Spleen (tissue), 11 donors: Measurements from ENCODE around the gene RFX1. TPM values are rescaled to one million over a fixed set of nuclear protein-coding genes. Genes with fewer than 3 reads are reported as not detected.

Experiments
- DNase-seq: peaks from one replicate; pipeline ENCODE4 v3.0.0-alpha.2; 2020
- H3K27ac ChIP-seq, 8 donors: fragments of 200-600 bp; sonication (generic) in 7 of 8; 1 replicate in 4 of 8; 2 replicates in 4 of 8; pipeline versions ENCODE4 v1.5.0 to v1.8.0; 2016 to 2021; ENCODE audit warnings: inconsistent platforms in 4 of 8, mild to moderate bottlenecking in 4 of 8, moderate library complexity in 1 of 8
- H3K27me3 ChIP-seq, 7 donors: fragments of 200-600 bp; sonication (generic) in 6 of 7; replicated peaks in 1 of 7; 1 replicate in 4 of 7; 2 replicates in 3 of 7; pipeline versions ENCODE4 v1.5.0 to v1.8.0; 2016 to 2021; ENCODE audit warnings: inconsistent platforms in 3 of 7, mild to moderate bottlenecking in 1 of 7
- H3K36me3 ChIP-seq, 6 donors: fragments of 200-600 bp; sonication (generic) in 5 of 6; 1 replicate in 4 of 6; 2 replicates in 2 of 6; pipeline versions ENCODE4 v1.5.0 to v1.8.0; 2016 to 2021; ENCODE audit warnings: inconsistent platforms in 2 of 6
- H3K4me1 ChIP-seq, 6 donors: fragments of 200-600 bp; sonication (generic) in 5 of 6; 1 replicate in 3 of 6; 2 replicates in 3 of 6; pipeline versions ENCODE4 v1.5.0 to v1.8.0; 2016 to 2021; ENCODE audit warnings: inconsistent platforms in 3 of 6
- H3K4me3 ChIP-seq, 8 donors: fragments of 200-600 bp; sonication (generic) in 7 of 8; 1 replicate in 4 of 8; 2 replicates in 4 of 8; pipeline versions ENCODE4 v1.5.0 to v1.8.0; 2016 to 2021; ENCODE audit warnings: inconsistent platforms in 4 of 8, mild to moderate bottlenecking in 4 of 8, moderate library complexity in 2 of 8
- H3K9me3 ChIP-seq, 8 donors: fragments of 200-600 bp; sonication (generic) in 7 of 8; 1 replicate in 4 of 8; 2 replicates in 4 of 8; pipeline versions ENCODE4 v1.5.0 to v1.8.0; 2016 to 2021; ENCODE audit warnings: inconsistent platforms in 4 of 8
- CTCF ChIP-seq, 11 experiments: fragments of 200-600 bp in 7 of 11; fragments of 450-650 bp in 4 of 11; sonication (generic) in 4 of 11; IDR thresholded peaks in 8 of 11; conservative IDR thresholded peaks in 3 of 11; 1 replicate in 7 of 11; 2 replicates in 4 of 11; pipeline versions ENCODE4 v1.4.0 to v1.8.0; 2016 to 2021; ENCODE audit warnings: antibody characterized with exemption in 11 of 11, inconsistent platforms in 4 of 11, mild to moderate bottlenecking in 1 of 11
- POLR2A ChIP-seq, 3 donors: fragments of 450-650 bp; IDR thresholded peaks; one replicate each; pipeline ENCODE4 v1.5.1; 2017; ENCODE audit warnings: antibody characterized with exemption in 3 of 3, mild to moderate bottlenecking in 1 of 3
- POLR2AphosphoS5 ChIP-seq, 3 donors: sonication (generic); formaldehyde crosslinking; IDR thresholded peaks; one replicate each; pipeline ENCODE4 v1.5.1; 2017; ENCODE audit warnings: antibody characterized with exemption in 3 of 3
- WGBS, 5 donors: extraction: QIAGEN DNeasy Blood & Tissue Kit in 3 of 5; methylation state at CpG; one replicate each; pipeline versions ENCODE4 v1.1.5 to v1.1.7; 2013 to 2018; 5-methylcytosine and 5-hydroxymethylcytosine counted together
- intact Hi-C: fragments of 100-400 bp; cut with DNase I; formaldehyde crosslinking; loops from one replicate; pipeline ENCODE4 v1.15.0; 2023; ENCODE audit warnings: low total_unique reads
- polyA plus RNA-seq, 3 donors: library from polyadenylated mRNA; stranded (reverse); fragments of 200-250 nt; gene quantifications; one replicate each; pipeline ENCODE4 v1.2.1, GENCODE V29; 2013
- total RNA-seq, 7 donors: library from RNA; depleted of rRNA in 3 of 7; stranded (reverse); fragments of >200 nt in 3 of 7; fragmentation: NEBNext Ultra II Directional in 4 of 7; extraction: Animal tissue kit (Norgen Biotek cat#: 25700) in 4 of 7; gene quantifications; one replicate each; pipeline versions ENCODE4 v1.1.0 to v1.2.1, GENCODE V29; 2016 to 2021
- donor health status: healthy with polysubstance abuse.
- donor health status: DM: no; HTN: no; CAD: no; lungs with moderate emphysema.
- donor health status: DM: no; HTN: no; CAD: no.
- donor health status: Bipolar disorder and iron deficiency.
- donor health status: healthy.
- donor health status: DM: no; HTN: no; CAD: no.
- donor health status: DM: yes; HTN: yes; CAD: no.

Gene RFX1
- total and polyA plus RNA-seq, 10 donors, result 2.2 to 22.4 (median 10.9) TPM

- Histone ChIP-seq H3K9me3 (no peaks in the 10 kb centered on the region), H3K4me3 (no peak overlapping the region), H3K4me1 (peaks cover 0 to 38% (median 15%) of the 10 kb centered on the region in 6 donors), H3K36me3 (no peaks in the 10 kb centered on the region), H3K27ac (no peak overlapping the region), H3K27me3 (no peaks in the 10 kb centered on the region)
- intact Hi-C loops, result no loop called here
- DNase-seq, result no peak
- WGBS, 5 donors, result 74 to 89% (median 83%) methylated on average over 2 of the region's 2 CpGs
- no peak for TF ChIP-seq POLR2AphosphoS5 (IDR thresholded peaks at IDR 0.05)
- no peak for TF ChIP-seq POLR2A (IDR thresholded peaks at IDR 0.05)
- TF ChIP-seq CTCF (IDR thresholded peaks at IDR 0.05 in 8 of 11, conservative IDR thresholded peaks at IDR 0.05 in 3 of 11), result no peak
Measured at GRCh38 chr19:14012378-14012915, 6.3 kb upstream of the RFX1 start.

GRCh38 chr19:14006766-14007562 is 844 bp upstream of the RFX1 start:
- WGBS, 5 donors, result 4 to 10% (median 5%) methylated on average over 25 to 56 of the region's 56 CpGs
- intact Hi-C loops, result no loop called here
- peak overlapping the region; percentile 89 to 99 (median 98) for H3K27ac ChIP-seq
- no peak for TF ChIP-seq CTCF (IDR thresholded peaks at IDR 0.05 in 8 of 11, conservative IDR thresholded peaks at IDR 0.05 in 3 of 11)
- peak in 1 of 3 donors; percentile 51 for TF ChIP-seq POLR2A (IDR thresholded peaks at IDR 0.05)
- peak; percentile 84 to 90 (median 86) for TF ChIP-seq POLR2AphosphoS5 (IDR thresholded peaks at IDR 0.05)
- no peaks in the 10 kb centered on the region for H3K27me3 ChIP-seq
- peaks cover 27 to 43% (median 41%) of the 10 kb centered on the region in 6 donors for H3K4me1 ChIP-seq
- H3K36me3 ChIP-seq, result no peaks in the 10 kb centered on the region
- no peaks in the 10 kb centered on the region for H3K9me3 ChIP-seq
- peak; percentile 96 for DNase-seq
- peak overlapping the region; percentile 37 to 98 (median 87) for H3K4me3 ChIP-seq

- H3K4me3 ChIP-seq, result peak overlapping the region; percentile 71 to 98 (median 87)
- H3K9me3 ChIP-seq, result no peaks in the 10 kb centered on the region
- intact Hi-C loops, result no loop called here
- TF ChIP-seq POLR2A (IDR thresholded peaks at IDR 0.05) (peak in 1 of 3 donors; percentile 69), CTCF (IDR thresholded peaks at IDR 0.05 in 8 of 11, conservative IDR thresholded peaks at IDR 0.05 in 3 of 11) (no peak), POLR2AphosphoS5 (IDR thresholded peaks at IDR 0.05) (peak; percentile 59 to 79 (median 67))
- peaks cover 35 to 58% (median 55%) of the 10 kb centered on the region in 6 donors for H3K4me1 ChIP-seq
- H3K27ac ChIP-seq, result peak overlapping the region; percentile 85 to 99 (median 98)
- DNase-seq, result peak; percentile 97
- 2 to 7% (median 4%) methylated on average over 26 to 49 of the region's 50 CpGs for WGBS, 5 donors
- H3K36me3 ChIP-seq, result peaks cover 0 to 4% (median 0%) of the 10 kb centered on the region in 6 donors
- H3K27me3 ChIP-seq, result no peaks in the 10 kb centered on the region
Measured at GRCh38 chr19:14005349-14006084, 603 bp downstream of the RFX1 start.
